Measurements from ENCODE around the gene TSC2. TPM values are rescaled to one million over a fixed set of nuclear protein-coding genes. Genes with fewer than 3 reads are reported as not detected.

Gene TSC2
- polyA plus RNA-seq, 1 donor, result 85.9 TPM

GRCh38 chr16:2070576-2071453 is 23.0 kb downstream of the TSC2 start:
- Histone ChIP-seq H3K27ac (ENCODE audit: low read length) (no peak overlapping the region), H3K36me3 (ENCODE audit: control insufficient read depth, insufficient read depth, low read length) (peaks cover 79% of the 10 kb centered on the region), H3K4me1 (ENCODE audit: control insufficient read depth, insufficient read depth, low read length) (no peaks in the 10 kb centered on the region), H3K9me3 (ENCODE audit: control insufficient read depth, low read depth, low read length) (no peaks in the 10 kb centered on the region), H3K27me3 (ENCODE audit: control insufficient read depth, insufficient read depth, low read length) (no peaks in the 10 kb centered on the region), H3K4me3 (ENCODE audit: low read length) (no peak overlapping the region)
- DNase-seq, result no peak
- no CpG with 5 or more reads among the region's 29 CpGs for WGBS (ENCODE audit: insufficient coverage, low lambda C conversion rate)

GRCh38 chr16:2071454-2072202 is 23.8 kb downstream of the TSC2 start:
- no CpG with 5 or more reads among the region's 34 CpGs for WGBS (ENCODE audit: insufficient coverage, low lambda C conversion rate)
- peaks cover 79% of the 10 kb centered on the region for H3K36me3 ChIP-seq (ENCODE audit: control insufficient read depth, insufficient read depth, low read length)

DNA sequence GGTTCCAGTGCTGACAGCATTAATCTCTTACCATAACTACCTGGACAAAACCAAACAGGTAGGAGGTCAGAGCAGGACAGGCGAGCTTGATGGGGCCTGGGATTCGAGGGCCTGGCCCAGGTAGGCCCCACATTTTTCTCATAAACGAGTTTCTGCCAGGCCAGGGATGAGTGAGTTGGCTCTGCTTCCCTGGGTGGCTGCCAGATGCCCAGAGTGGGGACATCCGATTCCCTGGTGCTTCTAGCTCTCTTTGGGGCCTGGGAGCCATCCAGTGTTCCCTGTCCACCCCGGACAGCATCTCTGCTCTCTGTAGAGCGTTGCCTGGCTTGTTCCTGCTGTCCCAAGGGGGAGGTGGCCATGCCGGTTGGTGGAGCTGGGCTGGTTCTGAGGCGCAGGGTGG is 25.1 kb downstream of the TSC2 start:
- Histone ChIP-seq H3K36me3 (ENCODE audit: control insufficient read depth, insufficient read depth, low read length) (peaks cover 79% of the 10 kb centered on the region), H3K4me1 (ENCODE audit: control insufficient read depth, insufficient read depth, low read length) (no peaks in the 10 kb centered on the region), H3K27ac (ENCODE audit: low read length) (no peak overlapping the region), H3K9me3 (ENCODE audit: control insufficient read depth, low read depth, low read length) (no peaks in the 10 kb centered on the region), H3K4me3 (ENCODE audit: low read length) (no peak overlapping the region), H3K27me3 (ENCODE audit: control insufficient read depth, insufficient read depth, low read length) (no peaks in the 10 kb centered on the region)
- no CpG with 5 or more reads among the region's 8 CpGs for WGBS (ENCODE audit: insufficient coverage, low lambda C conversion rate)
- no peak for DNase-seq

More at GRCh38 chr16:2071454-2072202, 23.8 kb downstream of the TSC2 start:
- H3K4me1 ChIP-seq (ENCODE audit: control insufficient read depth, insufficient read depth, low read length), result no peaks in the 10 kb centered on the region
- no peak overlapping the region for H3K27ac ChIP-seq (ENCODE audit: low read length)
- no peak overlapping the region for H3K4me3 ChIP-seq (ENCODE audit: low read length)
- DNase-seq, result no peak
- no peaks in the 10 kb centered on the region for H3K27me3 ChIP-seq (ENCODE audit: control insufficient read depth, insufficient read depth, low read length)
- H3K9me3 ChIP-seq (ENCODE audit: control insufficient read depth, low read depth, low read length), result no peaks in the 10 kb centered on the region

- Histone ChIP-seq H3K36me3 (ENCODE audit: control insufficient read depth, insufficient read depth, low read length) (peaks cover 79% of the 10 kb centered on the region), H3K9me3 (ENCODE audit: control insufficient read depth, low read depth, low read length) (no peaks in the 10 kb centered on the region), H3K27ac (ENCODE audit: low read length) (no peak overlapping the region), H3K27me3 (ENCODE audit: control insufficient read depth, insufficient read depth, low read length) (no peaks in the 10 kb centered on the region), H3K4me3 (ENCODE audit: low read length) (no peak overlapping the region), H3K4me1 (ENCODE audit: control insufficient read depth, insufficient read depth, low read length) (no peaks in the 10 kb centered on the region)
- no peak for DNase-seq
- WGBS (ENCODE audit: insufficient coverage, low lambda C conversion rate), result no CpG with 5 or more reads among the region's 20 CpGs
These were observed 26.3 kb downstream of the TSC2 start for GRCh38 chr16:2074071-2074470.

DNA sequence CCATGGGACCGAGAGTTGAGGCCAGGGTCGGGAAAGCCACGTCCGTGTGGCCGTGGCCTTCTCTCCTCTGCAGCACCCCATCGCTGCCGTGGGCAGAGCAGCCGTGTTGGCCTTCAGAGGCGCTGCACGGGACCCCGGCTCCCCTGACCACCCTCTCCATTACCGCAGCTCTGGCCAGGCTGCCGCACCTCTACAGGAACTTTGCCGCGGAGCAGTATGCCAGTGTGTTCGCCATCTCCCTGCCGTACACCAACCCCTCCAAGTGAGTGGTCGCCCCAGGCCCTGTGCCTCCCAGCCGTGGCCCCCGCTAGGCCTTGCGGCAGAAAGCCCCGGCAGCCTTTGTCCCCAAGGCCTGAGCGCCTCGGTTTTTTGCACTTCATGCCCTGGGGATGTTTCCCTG is 27.8 kb downstream of the TSC2 start:
- Histone ChIP-seq H3K4me1 (ENCODE audit: control insufficient read depth, insufficient read depth, low read length) (no peaks in the 10 kb centered on the region), H3K27ac (ENCODE audit: low read length) (no peak overlapping the region), H3K36me3 (ENCODE audit: control insufficient read depth, insufficient read depth, low read length) (peaks cover 82% of the 10 kb centered on the region), H3K4me3 (ENCODE audit: low read length) (no peak overlapping the region), H3K27me3 (ENCODE audit: control insufficient read depth, insufficient read depth, low read length) (no peaks in the 10 kb centered on the region), H3K9me3 (ENCODE audit: control insufficient read depth, low read depth, low read length) (peaks cover 4% of the 10 kb centered on the region)
- no CpG with 5 or more reads among the region's 24 CpGs for WGBS (ENCODE audit: insufficient coverage, low lambda C conversion rate)
- DNase-seq, result no peak

GRCh38 chr16:2076072-2076865 is 28.5 kb downstream of the TSC2 start:
- WGBS (ENCODE audit: insufficient coverage, low lambda C conversion rate), result no CpG with 5 or more reads among the region's 28 CpGs
- Histone ChIP-seq H3K27ac (ENCODE audit: low read length) (no peak overlapping the region), H3K27me3 (ENCODE audit: control insufficient read depth, insufficient read depth, low read length) (no peaks in the 10 kb centered on the region), H3K9me3 (ENCODE audit: control insufficient read depth, low read depth, low read length) (peaks cover 4% of the 10 kb centered on the region), H3K4me3 (ENCODE audit: low read length) (no peak overlapping the region), H3K36me3 (ENCODE audit: control insufficient read depth, insufficient read depth, low read length) (peaks cover 84% of the 10 kb centered on the region), H3K4me1 (ENCODE audit: control insufficient read depth, insufficient read depth, low read length) (no peaks in the 10 kb centered on the region)
- DNase-seq, result no peak

DNA sequence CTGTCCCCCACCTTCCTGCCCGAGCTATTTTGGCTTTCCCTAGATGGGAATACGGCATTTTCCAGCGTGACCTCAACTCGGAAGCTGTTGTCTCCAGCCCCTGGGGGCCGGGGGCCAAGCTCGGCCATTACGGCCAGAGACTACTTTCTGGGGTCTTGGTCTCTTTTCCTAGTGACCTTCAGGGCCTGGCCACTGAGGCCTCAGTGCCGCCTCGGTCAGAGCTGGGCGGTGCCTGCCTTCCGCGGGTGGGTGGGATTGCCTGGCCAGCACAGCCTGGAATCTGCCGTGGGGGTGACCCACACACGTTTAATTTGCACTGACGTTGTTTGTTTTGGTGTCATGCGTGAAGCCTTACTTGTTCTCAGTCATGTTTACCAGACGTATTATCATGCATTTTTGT is 29.2 kb downstream of the TSC2 start:
- Histone ChIP-seq H3K27ac (ENCODE audit: low read length) (no peak overlapping the region), H3K36me3 (ENCODE audit: control insufficient read depth, insufficient read depth, low read length) (peaks cover 84% of the 10 kb centered on the region), H3K4me3 (ENCODE audit: low read length) (no peak overlapping the region), H3K27me3 (ENCODE audit: control insufficient read depth, insufficient read depth, low read length) (no peaks in the 10 kb centered on the region), H3K9me3 (ENCODE audit: control insufficient read depth, low read depth, low read length) (peaks cover 4% of the 10 kb centered on the region), H3K4me1 (ENCODE audit: control insufficient read depth, insufficient read depth, low read length) (peaks cover 5% of the 10 kb centered on the region)
- 93% methylated on average over 3 of the region's 17 CpGs for WGBS (ENCODE audit: insufficient coverage, low lambda C conversion rate)
- no peak for DNase-seq

DNA sequence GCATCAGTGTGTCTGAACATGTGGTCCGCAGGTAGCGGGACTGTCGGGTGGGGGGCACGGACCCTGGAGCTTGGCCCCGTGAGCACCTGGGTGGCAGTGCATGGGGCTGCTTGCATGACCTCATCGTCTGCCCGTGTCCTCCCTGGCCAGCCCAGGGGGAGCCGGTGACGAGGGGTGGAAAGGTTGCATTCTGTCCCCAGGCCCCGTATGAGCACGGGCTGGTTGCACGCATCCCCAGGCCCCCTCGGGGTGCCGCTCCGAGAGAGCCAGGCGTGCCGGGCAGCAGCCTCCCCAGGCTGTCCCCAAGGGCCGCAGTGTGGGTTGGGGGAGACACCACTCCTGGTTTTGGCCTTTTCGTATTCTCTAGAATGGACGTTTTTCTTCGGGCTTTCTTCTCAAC is 29.9 kb downstream of the TSC2 start:
- WGBS (ENCODE audit: insufficient coverage, low lambda C conversion rate), result no CpG with 5 or more reads among the region's 21 CpGs
- no peak for DNase-seq
- Histone ChIP-seq H3K36me3 (ENCODE audit: control insufficient read depth, insufficient read depth, low read length) (peaks cover 84% of the 10 kb centered on the region), H3K4me1 (ENCODE audit: control insufficient read depth, insufficient read depth, low read length) (peaks cover 12% of the 10 kb centered on the region), H3K27me3 (ENCODE audit: control insufficient read depth, insufficient read depth, low read length) (no peaks in the 10 kb centered on the region), H3K4me3 (ENCODE audit: low read length) (no peak overlapping the region), H3K9me3 (ENCODE audit: control insufficient read depth, low read depth, low read length) (peaks cover 4% of the 10 kb centered on the region), H3K27ac (ENCODE audit: low read length) (no peak overlapping the region)

GRCh38 chr16:2078096-2078495 is 30.3 kb downstream of the TSC2 start:
- H3K4me1 ChIP-seq (ENCODE audit: control insufficient read depth, insufficient read depth, low read length), result peaks cover 15% of the 10 kb centered on the region
- no peak for DNase-seq
- no peak overlapping the region for H3K27ac ChIP-seq (ENCODE audit: low read length)
- H3K9me3 ChIP-seq (ENCODE audit: control insufficient read depth, low read depth, low read length), result peaks cover 4% of the 10 kb centered on the region
- H3K4me3 ChIP-seq (ENCODE audit: low read length), result no peak overlapping the region
- peaks cover 84% of the 10 kb centered on the region for H3K36me3 ChIP-seq (ENCODE audit: control insufficient read depth, insufficient read depth, low read length)
- no CpG with 5 or more reads among the region's 7 CpGs for WGBS (ENCODE audit: insufficient coverage, low lambda C conversion rate)
- no peaks in the 10 kb centered on the region for H3K27me3 ChIP-seq (ENCODE audit: control insufficient read depth, insufficient read depth, low read length)

- H3K36me3 ChIP-seq (ENCODE audit: control insufficient read depth, insufficient read depth, low read length), result peaks cover 84% of the 10 kb centered on the region
- H3K27ac ChIP-seq (ENCODE audit: low read length), result no peak overlapping the region
- no CpG with 5 or more reads among the region's 23 CpGs for WGBS (ENCODE audit: insufficient coverage, low lambda C conversion rate)
- no peak overlapping the region for H3K4me3 ChIP-seq (ENCODE audit: low read length)
- H3K4me1 ChIP-seq (ENCODE audit: control insufficient read depth, insufficient read depth, low read length), result peaks cover 15% of the 10 kb centered on the region
- H3K9me3 ChIP-seq (ENCODE audit: control insufficient read depth, low read depth, low read length), result peaks cover 4% of the 10 kb centered on the region
- no peak for DNase-seq
- H3K27me3 ChIP-seq (ENCODE audit: control insufficient read depth, insufficient read depth, low read length), result no peaks in the 10 kb centered on the region
These were observed 30.9 kb downstream of the TSC2 start for GRCh38 chr16:2078691-2079090.

All from large intestine (tissue), 3 donors.